Measurements from ENCODE around the gene PAPLN. TPM values are rescaled to one million over a fixed set of nuclear protein-coding genes. Genes with fewer than 3 reads are reported as not detected.

PAPLN gene
- polyA plus RNA-seq, 1 experiment, result 1.0 TPM

- ChIA-PET CTCF (no interaction called here), POLR2A (no interaction called here)
- Histone ChIP-seq H3K36me3 (ENCODE audit: control insufficient read depth, insufficient read depth, low read length) (no peaks in the 10 kb centered on the region), H3K4me3 (ENCODE audit: low read depth, low read length) (no peak overlapping the region), H3K27me3 (ENCODE audit: control insufficient read depth, insufficient read depth, low read length) (no peaks in the 10 kb centered on the region)
- no peak for DNase-seq (ENCODE audit: low read depth)
- no peak for TF ChIP-seq CTCF (IDR thresholded peaks at IDR 0.05; ENCODE audit: insufficient read depth, low read depth, low read length)
Measured at GRCh38 chr14:73313151-73313550, 75.8 kb downstream of the PAPLN start.

GRCh38 chr14:73323896-73324399, 86.6 kb downstream of the PAPLN start:
- no peaks in the 10 kb centered on the region; the same call in 1 of the 2 replicates for H3K36me3 ChIP-seq (ENCODE audit: control insufficient read depth, insufficient read depth, low read length)
- no peak for TF ChIP-seq CTCF (IDR thresholded peaks at IDR 0.05; ENCODE audit: insufficient read depth, low read depth, low read length)
- no peak overlapping the region for H3K4me3 ChIP-seq (ENCODE audit: low read depth, low read length)
- ChIA-PET POLR2A (no interaction called here), CTCF (no interaction called here)
- H3K27me3 ChIP-seq (ENCODE audit: control insufficient read depth, insufficient read depth, low read length), result no peaks in the 10 kb centered on the region
- DNase-seq (ENCODE audit: low read depth), result no peak

Small RNA genes within 50 kb of the gene (small RNA-seq; reads per million reads assigned to genes)
- gene AC004858.1 (ENCODE audit: insufficient read length, low read depth, low replicate concordance) (not detected), gene RNU6-419P (ENCODE audit: insufficient read length, low read depth, low replicate concordance) (not detected)

Other genes starting within 250 kb of the PAPLN start
- gene ZFYVE1, start 210.4 kb upstream of the PAPLN start, polyA plus RNA-seq (2011; rRNA removed), result 26.6 and 31.6 TPM in 2 replicates
- 21.9 and 27.5 TPM in 2 replicates for gene RBM25, start 179.0 kb upstream of the PAPLN start, polyA plus RNA-seq (2011; rRNA removed)
- 15.8 and 23.0 TPM in 2 replicates for gene PSEN1, start 101.0 kb upstream of the PAPLN start, polyA plus RNA-seq (2011; rRNA removed)
- 102 and 131 TPM in 2 replicates for gene NUMB, start 221.0 kb downstream of the PAPLN start, polyA plus RNA-seq (2011; rRNA removed)